HCT116 (cell line): Measurements from ENCODE around the gene KCNAB2.

Source experiments
- ATF3 ChIP-seq: IDR thresholded peaks from 2 replicates; pipeline ENCODE4 v1.6.1; 2012
- CTCF ChIP-seq, 3 experiments: fragments of 200-600 bp in 1 of 3; sonication (generic) in 1 of 3; IDR thresholded peaks in 2 of 3; conservative IDR thresholded peaks in 1 of 3; 2 replicates each; pipeline ENCODE4 v1.5.1; 2012 to 2017; ENCODE audit warnings: low read depth in 2 of 3, low read length in 2 of 3, antibody characterized with exemption in 1 of 3, borderline replicate concordance in 1 of 3, control low read depth in 1 of 3, mild to moderate bottlenecking in 1 of 3, mixed read lengths in 1 of 3, mixed run types in 1 of 3, moderate library complexity in 1 of 3; ENCODE audit not compliant: insufficient read depth in 1 of 3

- no peak for TF ChIP-seq CTCF (IDR thresholded peaks at IDR 0.05 in 2 of 3, conservative IDR thresholded peaks at IDR 0.05 in 1 of 3; ENCODE audit: borderline replicate concordance in 1 of 3, insufficient read depth in 1 of 3, low read depth in 2 of 3, low read length in 2 of 3)
- TF ChIP-seq ATF3, result no peak
Measured at GRCh38 chr1:6133146-6133895, 87.6 kb downstream of the KCNAB2 start.
